Transverse colon (tissue), 4 donors: ENCODE measurements around the gene RNF17.

Experiments
- EP300 ChIP-seq: sonication (generic); formaldehyde crosslinking; IDR thresholded peaks from one replicate; pipeline ENCODE4 v1.6.1; 2017; ENCODE audit warnings: antibody characterized with exemption, low read depth
- POLR2AphosphoS5 ChIP-seq, 3 donors: sonication (generic); formaldehyde crosslinking; IDR thresholded peaks; one replicate each; pipeline ENCODE4 v1.6.1; 2016; ENCODE audit warnings: antibody characterized with exemption in 3 of 3
- TF ChIP-seq, protein P1 (sequence below), 5 experiments: fragments of 200-600 bp in 3 of 5; fragments of 450-650 bp in 2 of 5; sonication (generic) in 3 of 5; IDR thresholded peaks; 1 replicate in 2 of 5; 2 replicates in 3 of 5; pipeline ENCODE4 v1.5.1; 2016 to 2017; ENCODE audit warnings: antibody characterized with exemption in 5 of 5, inconsistent platforms in 3 of 5, mild to moderate bottlenecking in 2 of 5, moderate library complexity in 1 of 5

DNA sequence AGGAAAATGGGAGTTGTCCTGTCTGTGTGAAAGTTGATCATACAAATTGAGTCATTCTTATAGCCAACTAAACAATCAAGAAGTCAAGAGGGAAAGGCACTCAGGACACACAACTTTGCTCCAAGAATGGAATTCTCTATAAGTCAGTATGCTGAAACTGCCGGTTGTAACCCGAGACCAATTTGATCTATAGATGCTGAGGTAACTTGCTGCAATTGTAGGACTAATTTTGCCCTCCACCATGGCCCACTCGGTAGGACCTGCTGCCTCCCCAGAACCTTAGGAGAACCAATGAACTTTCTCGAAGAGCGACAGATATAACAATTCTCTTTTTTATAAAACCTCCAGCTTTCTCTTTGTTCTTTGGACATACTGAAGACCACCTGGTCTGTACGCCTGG lies 157.0 kb downstream of the RNF17 start:
- TF ChIP-seq POLR2AphosphoS5 (IDR thresholded peaks at IDR 0.05) (no peak), EP300 (no peak)
- TF ChIP-seq, protein P1, sequence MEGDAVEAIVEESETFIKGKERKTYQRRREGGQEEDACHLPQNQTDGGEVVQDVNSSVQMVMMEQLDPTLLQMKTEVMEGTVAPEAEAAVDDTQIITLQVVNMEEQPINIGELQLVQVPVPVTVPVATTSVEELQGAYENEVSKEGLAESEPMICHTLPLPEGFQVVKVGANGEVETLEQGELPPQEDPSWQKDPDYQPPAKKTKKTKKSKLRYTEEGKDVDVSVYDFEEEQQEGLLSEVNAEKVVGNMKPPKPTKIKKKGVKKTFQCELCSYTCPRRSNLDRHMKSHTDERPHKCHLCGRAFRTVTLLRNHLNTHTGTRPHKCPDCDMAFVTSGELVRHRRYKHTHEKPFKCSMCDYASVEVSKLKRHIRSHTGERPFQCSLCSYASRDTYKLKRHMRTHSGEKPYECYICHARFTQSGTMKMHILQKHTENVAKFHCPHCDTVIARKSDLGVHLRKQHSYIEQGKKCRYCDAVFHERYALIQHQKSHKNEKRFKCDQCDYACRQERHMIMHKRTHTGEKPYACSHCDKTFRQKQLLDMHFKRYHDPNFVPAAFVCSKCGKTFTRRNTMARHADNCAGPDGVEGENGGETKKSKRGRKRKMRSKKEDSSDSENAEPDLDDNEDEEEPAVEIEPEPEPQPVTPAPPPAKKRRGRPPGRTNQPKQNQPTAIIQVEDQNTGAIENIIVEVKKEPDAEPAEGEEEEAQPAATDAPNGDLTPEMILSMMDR (IDR thresholded peaks at IDR 0.05): no peak
